CD4-positive, alpha-beta T cell (primary cell): ENCODE results near the gene TMPRSS9. TPM values are rescaled to one million over a fixed set of nuclear protein-coding genes. Genes with fewer than 3 reads are reported as not detected.

Experiments
- ATAC-seq: fragments of 200-7000 bp; cut with Tn5 transposase; one replicate; pipeline ENCODE4 v1.10.0; 2022; ENCODE audit warnings: mild to moderate bottlenecking; ENCODE audit not compliant: poor library complexity
- CTCF ChIA-PET: fragments of 350-600 bp; sonication (Branson Sonifier 250); formaldehyde crosslinking; loops from one replicate; lab custom pipeline; 2021; ENCODE audit warnings: antibody characterized with exemption, inconsistent platforms; lab: Charles Lee
- POLR2A ChIA-PET: fragments of 350-600 bp; sonication (Branson Sonifier 250); formaldehyde crosslinking; loops from one replicate; lab custom pipeline; 2021; ENCODE audit warnings: antibody characterized with exemption, inconsistent platforms; lab: Charles Lee
- DNase-seq, 14 experiments: peaks; one replicate each; pipeline ENCODE4 v3.0.0-alpha.2; 2013 to 2020; ENCODE audit warnings: mixed read lengths in 2 of 14
- H3K27ac ChIP-seq, 2 donors: one replicate each; pipeline versions ENCODE4 v1.5.1 to v1.7.0; 2013; ENCODE audit warnings: low read length in 2 of 2, low read depth in 1 of 2, mild to moderate bottlenecking in 1 of 2
- H3K27me3 ChIP-seq, 2 experiments: 1 replicate in 1 of 2; 2 replicates in 1 of 2; pipeline versions ENCODE4 v1.6.1 to v1.7.0; 2013; ENCODE audit warnings: low read length in 2 of 2, control low read depth in 1 of 2, mild to moderate bottlenecking in 1 of 2, moderate library complexity in 1 of 2; ENCODE audit not compliant: insufficient read depth in 2 of 2, control insufficient read depth in 1 of 2
- H3K36me3 ChIP-seq: one replicate; pipeline ENCODE4 v1.6.1; 2013; ENCODE audit warnings: low read length, control low read depth; ENCODE audit not compliant: insufficient read depth
- H3K4me1 ChIP-seq: one replicate; pipeline ENCODE4 v1.6.1; 2013; ENCODE audit warnings: low read length, control low read depth; ENCODE audit not compliant: insufficient read depth
- H3K4me3 ChIP-seq: one replicate; pipeline ENCODE4 v1.5.1; 2013; ENCODE audit warnings: mild to moderate bottlenecking, low read length, moderate library complexity
- H3K9me3 ChIP-seq, 2 experiments: 1 replicate in 1 of 2; 2 replicates in 1 of 2; pipeline versions ENCODE4 v1.6.1 to v1.7.0; 2013; ENCODE audit warnings: low read length in 2 of 2, mild to moderate bottlenecking in 2 of 2, control low read depth in 1 of 2, moderate library complexity in 1 of 2; ENCODE audit not compliant: control insufficient read depth in 1 of 2, insufficient read depth in 1 of 2
- H3K27ac Mint-ChIP-seq: one replicate; pipeline ENCODE4 v1.8.0; 2020; ENCODE audit warnings: mixed read lengths
- H3K27me3 Mint-ChIP-seq: one replicate; pipeline ENCODE4 v1.8.0; 2021; ENCODE audit warnings: mixed read lengths
- H3K36me3 Mint-ChIP-seq: one replicate; pipeline ENCODE4 v1.8.0; 2021; ENCODE audit warnings: low read depth, mixed read lengths
- H3K4me1 Mint-ChIP-seq: one replicate; pipeline ENCODE4 v1.8.0; 2021; ENCODE audit warnings: low read depth, mixed read lengths
- H3K4me3 Mint-ChIP-seq: one replicate; pipeline ENCODE4 v1.8.0; 2020; ENCODE audit warnings: mild to moderate bottlenecking, mixed read lengths
- H3K9me3 Mint-ChIP-seq: one replicate; pipeline ENCODE4 v1.8.0; 2020; ENCODE audit warnings: mixed read lengths
- CTCF ChIP-seq: fragments of 200-600 bp; IDR thresholded peaks from one replicate; pipeline ENCODE4 v1.8.0; 2022; ENCODE audit warnings: antibody characterized with exemption, mild to moderate bottlenecking
- intact Hi-C, 2 experiments: fragments of 100-400 bp; cut with DNase I in 1 of 2; cut with micrococcal nuclease in 1 of 2; formaldehyde crosslinking; loops; one replicate each; pipeline versions ENCODE4 v1.15.1 to v1.9.0; 2023 to 2025; cut with DNase I, micrococcal nuclease
- total RNA-seq, 174 experiments: library from RNA in 2 of 174; stranded (reverse) in 2 of 174; gene quantifications; one replicate each; pipeline ENCODE4 v1.2.3 and lab custom pipeline; 2021 to 2026

The TMPRSS9 gene
- total RNA-seq, 2 experiments from 2014 or later = not detected

DNA sequence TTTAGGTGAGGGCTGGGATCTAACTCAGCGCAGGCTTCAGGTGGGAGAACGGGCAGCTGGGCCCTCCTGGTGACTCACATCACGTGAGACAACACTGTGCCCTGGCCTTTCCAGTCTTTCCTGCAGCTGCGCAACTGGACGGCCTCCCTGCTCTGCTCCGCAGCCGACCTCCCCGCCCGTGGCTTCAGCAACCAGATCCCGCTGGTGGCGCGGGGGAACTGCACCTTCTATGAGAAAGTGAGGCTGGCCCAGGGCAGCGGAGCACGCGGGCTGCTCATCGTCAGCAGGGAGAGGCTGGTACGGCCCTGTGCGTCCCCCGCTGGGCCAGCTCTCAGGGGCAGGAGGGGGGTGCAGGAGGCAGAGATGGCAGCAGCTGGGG lies 22.7 kb upstream of the TMPRSS9 start:
- peaks cover 20% of the 10 kb centered on the region for H3K36me3 Mint-ChIP-seq
- CTCF ChIA-PET = no interaction called here
- DNase-seq = no peak

GRCh38 chr19:2338055-2338615 lies 21.9 kb upstream of the TMPRSS9 start:
- H3K27me3 Mint-ChIP-seq = no peaks in the 10 kb centered on the region
- ChIA-PET CTCF (no interaction called here), POLR2A (no interaction called here)
- ATAC-seq (no peak), DNase-seq (no peak)
- peaks cover 11% of the 10 kb centered on the region for H3K4me1 Mint-ChIP-seq
- no peak overlapping the region for H3K27ac Mint-ChIP-seq
- Histone ChIP-seq H3K27ac (no peak overlapping the region), H3K36me3 (peaks cover 20% of the 10 kb centered on the region), H3K27me3 (no peaks in the 10 kb centered on the region), H3K9me3 (peaks cover 0 to 6% of the 10 kb centered on the region in 2 experiments), H3K4me1 (peaks cover 12% of the 10 kb centered on the region), H3K4me3 (no peak overlapping the region)
- no peaks in the 10 kb centered on the region for H3K9me3 Mint-ChIP-seq
- TF ChIP-seq CTCF = no peak
- H3K36me3 Mint-ChIP-seq = peaks cover 17% of the 10 kb centered on the region
- no peak overlapping the region for H3K4me3 Mint-ChIP-seq
- intact Hi-C loops = no loop called here

More for the DNA sequence above, 22.7 kb upstream of the TMPRSS9 start:
- ATAC-seq = no peak
- no peak for TF ChIP-seq CTCF
- peaks cover 15% of the 10 kb centered on the region for H3K4me1 Mint-ChIP-seq
- H3K4me1 ChIP-seq = peaks cover 18% of the 10 kb centered on the region
- H3K4me3 Mint-ChIP-seq = no peak overlapping the region
- H3K27me3 Mint-ChIP-seq = no peaks in the 10 kb centered on the region
- no peak overlapping the region for H3K4me3 ChIP-seq
- intact Hi-C loops = no loop called here
- H3K9me3 ChIP-seq = peaks cover 0 to 6% of the 10 kb centered on the region in 2 experiments
- peaks cover 20% of the 10 kb centered on the region for H3K36me3 ChIP-seq
- no peak overlapping the region for H3K27ac Mint-ChIP-seq
- no peaks in the 10 kb centered on the region for H3K9me3 Mint-ChIP-seq
- POLR2A ChIA-PET = no interaction called here
- no peaks in the 10 kb centered on the region for H3K27me3 ChIP-seq
- no peak overlapping the region for H3K27ac ChIP-seq

DNA sequence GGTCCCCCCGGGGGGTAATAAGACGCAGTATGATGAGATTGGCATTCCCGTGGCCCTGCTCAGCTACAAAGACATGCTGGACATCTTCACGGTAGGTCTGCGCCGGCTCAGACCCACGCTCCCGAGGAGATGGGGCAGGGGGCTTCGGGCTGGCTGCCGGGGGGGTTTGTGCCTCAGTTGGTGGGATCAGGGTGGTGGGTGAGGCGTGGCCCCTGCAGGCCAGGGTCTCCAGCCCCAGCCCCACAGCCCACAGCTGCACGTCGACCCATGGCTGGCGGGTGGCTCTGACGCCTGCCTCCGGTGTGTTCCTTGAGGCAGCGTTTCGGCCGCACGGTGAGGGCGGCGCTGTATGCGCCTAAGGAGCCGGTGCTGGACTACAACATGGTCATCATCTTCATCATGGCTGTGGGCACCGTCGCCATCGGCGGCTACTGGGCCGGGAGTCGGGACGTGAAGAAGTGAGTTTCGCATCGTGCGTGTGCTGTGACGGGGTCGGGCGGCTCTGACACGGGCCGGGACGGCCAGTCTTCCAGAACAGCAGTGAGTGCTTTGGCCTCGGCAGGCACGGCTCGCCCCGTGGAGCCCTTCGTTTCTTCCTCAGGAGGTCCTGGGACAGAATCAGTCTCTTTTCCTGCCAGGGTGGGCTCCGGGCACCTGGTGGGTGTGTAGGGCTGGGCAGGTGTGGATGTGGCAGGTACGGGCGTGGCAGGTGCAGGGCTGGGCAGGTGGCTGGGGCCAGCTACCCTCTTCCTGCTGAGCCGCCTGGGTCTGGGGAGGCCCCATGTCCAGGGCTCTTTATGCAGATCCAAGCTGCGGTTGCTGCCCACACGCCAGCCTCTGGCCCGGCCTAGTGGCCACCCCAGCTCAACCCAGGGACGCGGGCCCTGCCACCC lies 21.1 kb upstream of the TMPRSS9 start:
- DNase-seq (no peak), ATAC-seq (no peak)
- Histone ChIP-seq H3K9me3 (peaks cover 0 to 6% of the 10 kb centered on the region in 2 experiments), H3K36me3 (peaks cover 20% of the 10 kb centered on the region), H3K27me3 (no peaks in the 10 kb centered on the region), H3K4me1 (peaks cover 4% of the 10 kb centered on the region), H3K27ac (no peak overlapping the region), H3K4me3 (no peak overlapping the region)
- H3K9me3 Mint-ChIP-seq = no peaks in the 10 kb centered on the region
- TF ChIP-seq CTCF = no peak
- intact Hi-C loops = no loop called here
- H3K36me3 Mint-ChIP-seq = peaks cover 17% of the 10 kb centered on the region
- H3K27me3 Mint-ChIP-seq = no peaks in the 10 kb centered on the region
- no peak overlapping the region for H3K4me3 Mint-ChIP-seq
- POLR2A ChIA-PET = no interaction called here
- CTCF ChIA-PET = no interaction called here
- H3K27ac Mint-ChIP-seq = no peak overlapping the region
- peaks cover 11% of the 10 kb centered on the region for H3K4me1 Mint-ChIP-seq
